ENCODE data around the gene SLC9A5. TPM values are rescaled to one million over a fixed set of nuclear protein-coding genes. Genes with fewer than 3 reads are reported as not detected.

Gene SLC9A5, protein sequence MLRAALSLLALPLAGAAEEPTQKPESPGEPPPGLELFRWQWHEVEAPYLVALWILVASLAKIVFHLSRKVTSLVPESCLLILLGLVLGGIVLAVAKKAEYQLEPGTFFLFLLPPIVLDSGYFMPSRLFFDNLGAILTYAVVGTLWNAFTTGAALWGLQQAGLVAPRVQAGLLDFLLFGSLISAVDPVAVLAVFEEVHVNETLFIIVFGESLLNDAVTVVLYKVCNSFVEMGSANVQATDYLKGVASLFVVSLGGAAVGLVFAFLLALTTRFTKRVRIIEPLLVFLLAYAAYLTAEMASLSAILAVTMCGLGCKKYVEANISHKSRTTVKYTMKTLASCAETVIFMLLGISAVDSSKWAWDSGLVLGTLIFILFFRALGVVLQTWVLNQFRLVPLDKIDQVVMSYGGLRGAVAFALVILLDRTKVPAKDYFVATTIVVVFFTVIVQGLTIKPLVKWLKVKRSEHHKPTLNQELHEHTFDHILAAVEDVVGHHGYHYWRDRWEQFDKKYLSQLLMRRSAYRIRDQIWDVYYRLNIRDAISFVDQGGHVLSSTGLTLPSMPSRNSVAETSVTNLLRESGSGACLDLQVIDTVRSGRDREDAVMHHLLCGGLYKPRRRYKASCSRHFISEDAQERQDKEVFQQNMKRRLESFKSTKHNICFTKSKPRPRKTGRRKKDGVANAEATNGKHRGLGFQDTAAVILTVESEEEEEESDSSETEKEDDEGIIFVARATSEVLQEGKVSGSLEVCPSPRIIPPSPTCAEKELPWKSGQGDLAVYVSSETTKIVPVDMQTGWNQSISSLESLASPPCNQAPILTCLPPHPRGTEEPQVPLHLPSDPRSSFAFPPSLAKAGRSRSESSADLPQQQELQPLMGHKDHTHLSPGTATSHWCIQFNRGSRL
- total RNA-seq: 0.63 TPM

DNA sequence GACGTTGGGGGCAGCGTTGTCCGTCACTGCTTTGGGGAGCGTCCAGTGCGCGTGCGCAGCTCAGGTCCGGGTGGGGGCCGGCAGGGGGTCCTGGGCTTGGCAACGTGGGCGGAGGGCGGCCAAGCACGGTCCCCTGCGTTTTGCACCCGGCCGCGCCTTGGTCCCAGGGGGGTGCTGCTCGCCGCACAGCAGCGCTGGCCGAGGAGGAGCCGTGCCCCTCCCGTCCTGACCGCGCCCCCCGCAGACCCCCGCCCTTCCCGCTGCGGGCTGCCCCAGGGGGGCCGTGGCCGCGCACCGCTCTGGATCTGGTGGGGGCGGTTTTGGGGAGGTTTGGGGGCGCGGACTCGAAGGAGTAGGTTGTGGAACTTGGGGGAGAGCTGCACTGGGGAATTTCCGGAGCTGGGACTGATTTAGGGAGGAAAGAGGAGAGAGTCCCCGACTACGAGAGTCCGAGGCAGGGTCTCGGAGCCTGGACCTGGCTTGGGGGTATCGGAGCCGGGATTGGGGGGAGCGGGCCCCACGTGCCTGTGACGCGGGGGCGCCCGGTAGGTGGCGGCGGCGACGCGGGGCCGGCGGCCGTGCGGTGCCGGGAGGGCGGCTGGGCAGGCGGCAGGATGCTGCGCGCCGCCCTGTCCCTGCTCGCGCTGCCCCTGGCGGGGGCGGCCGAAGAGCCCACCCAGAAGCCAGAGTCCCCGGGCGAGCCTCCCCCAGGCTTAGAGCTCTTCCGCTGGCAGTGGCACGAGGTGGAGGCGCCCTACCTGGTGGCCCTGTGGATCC is at the start of gene SLC9A5:
Gene SLC9A5, plus strand, starts transcription at position 579 of the 777 bp plus-strand sequence. Its CDS starts 36 bp downstream, at position 615.
- H3K4me3 ChIP-seq (ENCODE audit: low read length): peak within 1 kb of the TSS; percentile 68
- H3K27me3 ChIP-seq (ENCODE audit: insufficient read depth, low read length): peaks cover 21% of the 10 kb centered on the region
- no peaks in the 10 kb centered on the region for H3K9me3 ChIP-seq (ENCODE audit: low read depth, low read length)
- H3K4me1 ChIP-seq (ENCODE audit: insufficient read depth, low read length): peaks cover 55% of the 10 kb centered on the region

DNA sequence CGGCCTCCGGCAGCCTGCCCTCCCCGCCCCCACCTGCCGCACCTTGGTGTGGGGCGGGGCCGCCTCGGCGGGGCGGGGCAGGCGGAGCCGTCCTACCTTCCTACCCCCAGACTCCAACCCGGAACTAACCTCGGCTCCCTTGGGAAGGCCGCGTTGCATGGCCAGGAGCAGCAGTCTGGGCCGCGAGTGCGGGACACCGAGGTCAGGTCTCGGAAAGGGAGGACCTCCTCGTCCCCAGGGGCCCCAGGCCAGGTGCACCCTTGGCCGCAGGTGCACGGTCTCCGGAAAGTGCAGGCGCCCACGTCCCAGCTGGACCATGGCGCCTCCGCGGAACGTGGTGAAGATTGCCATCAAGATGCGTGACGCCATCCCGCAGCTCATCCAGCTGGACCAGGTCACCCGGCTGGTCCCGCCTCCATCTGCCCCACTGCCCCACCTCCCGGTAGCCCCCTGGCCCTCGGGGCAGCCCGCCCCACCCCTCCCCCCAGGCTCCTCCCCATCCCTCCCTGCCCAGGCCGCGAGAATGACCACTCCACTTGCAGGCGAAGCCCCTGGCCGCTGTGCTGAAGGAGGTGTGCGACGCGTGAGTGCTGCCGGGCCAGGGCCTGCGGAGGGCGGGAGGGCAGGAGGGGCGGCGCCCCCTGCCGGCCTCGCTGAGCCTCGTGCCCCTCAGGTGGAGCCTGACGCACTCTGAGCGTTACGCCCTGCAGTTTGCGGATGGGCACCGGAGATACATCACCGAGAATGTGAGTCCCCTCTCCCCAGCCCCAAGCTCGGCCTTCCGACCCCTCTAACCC is 49.6 kb upstream of the SLC9A5 start, which contains the start of gene ELMO3:
Gene ELMO3, plus strand, starts transcription at position 121 of the 797 bp plus-strand sequence. Its CDS starts 196 bp downstream, at position 317.
- Histone ChIP-seq H3K4me1 (ENCODE audit: insufficient read depth, low read length) (peaks cover 2% of the 10 kb centered on the region), H3K27me3 (ENCODE audit: insufficient read depth, low read length) (no peaks in the 10 kb centered on the region), H3K9me3 (ENCODE audit: low read depth, low read length) (no peaks in the 10 kb centered on the region), H3K4me3 (ENCODE audit: low read length) (no peak within 1 kb of the TSS)

DNA sequence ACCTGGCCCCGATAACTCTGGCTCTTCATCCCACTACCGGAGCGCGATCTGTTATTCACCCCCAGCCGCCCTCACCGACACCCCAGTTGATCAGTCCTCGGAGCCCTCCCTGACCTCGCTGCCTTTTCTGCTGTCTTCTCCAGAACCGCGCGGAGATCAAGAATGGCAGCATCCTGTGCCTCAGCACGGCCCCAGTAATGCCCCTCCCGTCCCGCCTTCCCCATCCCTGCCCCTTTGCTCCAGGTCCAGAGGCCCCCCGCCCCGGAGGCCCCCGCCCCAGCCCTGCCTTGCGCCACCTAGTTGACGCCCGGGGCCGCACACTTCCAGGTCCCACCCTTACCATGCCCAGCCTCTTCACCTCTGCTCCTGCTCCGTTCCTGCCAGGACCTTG is 49.0 kb upstream of the SLC9A5 start:
- Histone ChIP-seq H3K4me1 (ENCODE audit: insufficient read depth, low read length) (no peaks in the 10 kb centered on the region), H3K4me3 (ENCODE audit: low read length) (no peak overlapping the region), H3K27me3 (ENCODE audit: insufficient read depth, low read length) (no peaks in the 10 kb centered on the region), H3K9me3 (ENCODE audit: low read depth, low read length) (no peaks in the 10 kb centered on the region)

DNA sequence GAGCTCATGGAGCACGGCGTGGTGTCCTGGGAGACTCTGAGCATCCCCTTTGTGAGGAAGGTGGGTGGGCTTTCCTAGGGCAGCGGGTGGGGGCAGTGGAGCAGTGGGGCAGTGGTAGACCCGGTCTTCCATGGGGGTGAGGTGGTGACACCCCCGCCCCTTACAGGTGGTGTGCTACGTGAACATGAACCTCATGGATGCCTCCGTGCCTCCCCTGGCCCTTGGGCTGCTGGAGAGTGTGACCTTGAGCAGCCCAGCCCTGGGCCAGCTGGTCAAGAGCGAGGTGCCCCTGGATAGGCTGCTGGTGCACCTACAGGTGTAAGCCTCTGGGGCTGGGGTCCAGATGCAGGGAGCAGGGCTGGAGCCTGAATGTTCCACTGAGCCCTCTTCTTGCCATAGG is 48.3 kb upstream of the SLC9A5 start:
- H3K4me3 ChIP-seq (ENCODE audit: low read length): no peak overlapping the region
- no peaks in the 10 kb centered on the region for H3K9me3 ChIP-seq (ENCODE audit: low read depth, low read length)

DNA sequence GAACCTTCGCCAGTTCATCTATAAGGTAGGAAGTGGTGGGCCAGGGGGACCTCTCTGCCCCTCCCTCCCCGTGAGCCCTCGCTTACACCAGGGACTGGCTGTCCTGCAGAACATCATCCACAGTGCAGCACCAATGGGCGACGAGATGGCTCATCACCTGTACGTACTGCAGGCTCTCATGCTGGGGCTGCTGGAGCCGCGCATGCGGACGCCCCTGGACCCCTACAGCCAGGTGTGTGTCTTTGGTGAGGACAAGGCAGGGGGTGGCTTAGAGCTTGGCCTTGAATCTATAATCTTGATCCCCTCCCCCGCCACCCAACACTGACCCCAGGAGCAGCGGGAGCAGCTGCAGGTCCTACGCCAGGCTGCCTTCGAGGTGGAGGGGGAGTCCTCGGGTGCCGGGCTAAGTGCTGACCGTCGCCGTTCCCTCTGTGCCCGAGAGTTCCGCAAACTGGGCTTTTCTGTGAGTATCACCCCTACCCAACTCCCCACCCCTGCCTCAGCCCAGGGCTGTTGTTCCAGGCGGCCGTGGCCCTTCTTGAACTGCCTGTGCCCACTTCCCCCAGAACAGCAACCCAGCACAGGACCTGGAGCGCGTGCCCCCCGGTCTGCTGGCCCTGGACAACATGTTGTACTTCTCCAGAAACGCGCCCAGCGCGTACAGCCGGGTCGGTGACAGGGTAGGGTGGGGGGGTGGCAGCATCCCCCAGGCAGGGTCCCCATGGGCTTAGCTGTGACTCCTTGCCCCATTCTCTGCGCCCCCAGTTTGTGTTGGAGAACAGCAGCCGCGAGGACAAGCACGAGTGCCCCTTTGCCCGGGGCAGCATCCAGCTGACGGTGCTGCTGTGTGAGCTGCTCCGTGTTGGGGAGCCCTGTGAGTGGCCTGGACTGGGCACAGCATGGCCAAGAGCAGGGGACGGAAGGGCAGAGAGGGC is 47.1 kb upstream of the SLC9A5 start:
- Histone ChIP-seq H3K4me3 (ENCODE audit: low read length) (no peak overlapping the region), H3K27me3 (ENCODE audit: insufficient read depth, low read length) (no peaks in the 10 kb centered on the region), H3K4me1 (ENCODE audit: insufficient read depth, low read length) (no peaks in the 10 kb centered on the region), H3K9me3 (ENCODE audit: low read depth, low read length) (no peaks in the 10 kb centered on the region)

More for the DNA sequence above, 48.3 kb upstream of the SLC9A5 start:
- no peaks in the 10 kb centered on the region for H3K27me3 ChIP-seq (ENCODE audit: insufficient read depth, low read length)
- H3K4me1 ChIP-seq (ENCODE audit: insufficient read depth, low read length): no peaks in the 10 kb centered on the region

DNA sequence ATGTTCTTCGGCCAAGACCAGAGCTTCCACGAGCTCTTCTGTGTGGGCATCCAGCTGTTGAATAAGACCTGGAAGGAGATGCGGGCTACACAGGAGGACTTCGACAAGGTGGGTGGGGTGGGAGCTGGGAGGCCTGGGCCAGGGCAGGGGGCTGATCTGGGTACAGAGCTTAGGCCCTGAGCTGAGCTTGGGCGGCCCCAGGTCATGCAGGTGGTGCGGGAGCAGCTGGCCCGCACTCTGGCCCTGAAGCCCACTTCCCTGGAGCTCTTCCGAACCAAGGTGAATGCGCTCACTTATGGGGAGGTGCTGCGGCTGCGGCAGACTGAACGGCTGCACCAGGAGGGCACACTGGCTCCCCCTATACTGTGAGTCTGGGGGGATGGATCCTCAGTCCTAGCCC is 46.4 kb upstream of the SLC9A5 start:
- Histone ChIP-seq H3K9me3 (ENCODE audit: low read depth, low read length) (no peaks in the 10 kb centered on the region), H3K27me3 (ENCODE audit: insufficient read depth, low read length) (no peaks in the 10 kb centered on the region), H3K4me1 (ENCODE audit: insufficient read depth, low read length) (no peaks in the 10 kb centered on the region), H3K4me3 (ENCODE audit: low read length) (no peak overlapping the region)

DNA sequence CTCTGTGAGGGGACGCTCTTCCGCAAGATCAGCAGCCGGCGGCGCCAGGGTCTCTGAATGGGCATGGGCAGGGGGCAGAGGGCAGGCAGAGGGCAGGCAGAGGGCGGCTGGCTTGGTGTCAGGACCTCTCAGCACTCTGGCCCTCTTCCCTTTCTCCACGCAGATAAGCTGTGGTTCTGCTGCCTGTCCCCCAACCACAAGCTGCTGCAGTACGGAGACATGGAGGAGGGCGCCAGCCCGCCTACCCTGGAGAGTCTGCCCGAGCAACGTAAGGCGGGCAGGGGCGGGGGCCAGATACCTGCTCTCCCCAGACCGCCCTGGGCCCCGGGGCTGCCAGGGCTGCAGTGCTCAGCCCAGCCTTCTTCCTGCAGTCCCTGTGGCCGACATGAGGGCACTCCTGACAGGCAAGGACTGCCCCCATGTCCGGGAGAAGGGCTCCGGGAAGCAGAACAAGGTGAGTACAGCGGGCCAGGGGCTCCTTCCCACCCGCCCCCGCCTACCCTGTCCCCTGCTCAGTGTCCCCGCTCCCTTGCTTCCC is 45.8 kb upstream of the SLC9A5 start:
- no peak overlapping the region for H3K4me3 ChIP-seq (ENCODE audit: low read length)
- no peaks in the 10 kb centered on the region for H3K9me3 ChIP-seq (ENCODE audit: low read depth, low read length)
- H3K4me1 ChIP-seq (ENCODE audit: insufficient read depth, low read length): no peaks in the 10 kb centered on the region
- H3K27me3 ChIP-seq (ENCODE audit: insufficient read depth, low read length): no peaks in the 10 kb centered on the region

DNA sequence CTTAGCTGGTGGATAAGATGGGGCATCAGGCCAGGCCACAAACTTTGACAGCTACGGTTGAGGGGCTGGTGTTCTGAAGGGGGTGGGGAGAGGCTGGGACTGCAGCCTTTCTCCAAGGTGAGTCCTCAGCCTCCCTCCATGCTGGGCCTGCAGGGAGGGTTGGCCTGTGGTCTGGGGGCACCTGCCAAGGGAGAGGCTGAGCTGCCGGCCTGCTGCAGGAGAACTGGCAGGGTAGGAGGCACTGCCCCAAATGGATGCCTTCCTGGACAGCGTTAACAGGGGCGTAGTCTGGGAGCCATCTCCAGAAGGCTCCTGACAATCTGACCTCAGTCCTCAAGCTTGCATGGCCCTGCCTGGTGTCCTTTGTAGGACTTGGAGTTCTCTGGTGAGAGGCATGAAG is 44.7 kb upstream of the SLC9A5 start:
- Histone ChIP-seq H3K9me3 (ENCODE audit: low read depth, low read length) (no peaks in the 10 kb centered on the region), H3K4me1 (ENCODE audit: insufficient read depth, low read length) (no peaks in the 10 kb centered on the region), H3K27me3 (ENCODE audit: insufficient read depth, low read length) (no peaks in the 10 kb centered on the region), H3K4me3 (ENCODE audit: low read length) (no peak overlapping the region)

DNA sequence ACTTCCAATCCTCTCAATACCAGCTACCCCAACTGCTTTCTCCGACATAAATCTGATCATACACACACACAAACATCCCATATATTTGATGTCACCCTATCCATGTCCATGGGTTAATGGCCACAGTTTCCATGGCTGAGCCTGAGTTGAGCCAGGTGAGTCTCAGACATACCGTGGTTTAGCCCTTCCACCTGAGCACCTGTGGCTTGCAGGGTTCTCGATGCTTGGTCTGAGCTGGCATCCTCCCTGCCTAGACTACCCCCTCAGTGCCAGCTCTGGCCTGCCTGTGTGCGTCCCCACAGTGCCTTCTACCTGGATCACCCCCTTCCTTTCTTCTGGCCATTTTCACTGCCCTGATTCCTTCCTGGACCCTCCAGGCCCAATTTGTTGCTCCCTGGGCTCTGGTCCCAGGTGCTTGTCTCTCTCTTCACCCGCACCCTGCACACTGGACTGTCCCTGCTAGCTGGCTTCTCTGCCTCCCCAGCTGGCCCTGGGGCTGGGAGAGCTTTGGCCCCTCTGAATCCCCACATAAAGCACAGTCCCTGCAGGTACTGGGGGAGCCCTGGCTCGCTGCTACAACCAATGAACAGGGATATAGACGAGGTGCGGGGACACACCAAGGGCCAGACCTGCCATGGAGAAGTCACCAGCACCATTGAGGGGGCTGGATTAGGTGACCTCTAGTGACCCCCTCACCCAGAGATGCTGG is 42.5 kb upstream of the SLC9A5 start:
- H3K27me3 ChIP-seq (ENCODE audit: insufficient read depth, low read length): no peaks in the 10 kb centered on the region
- no peaks in the 10 kb centered on the region for H3K4me1 ChIP-seq (ENCODE audit: insufficient read depth, low read length)
- H3K4me3 ChIP-seq (ENCODE audit: low read length): no peak overlapping the region
- no peaks in the 10 kb centered on the region for H3K9me3 ChIP-seq (ENCODE audit: low read depth, low read length)

DNA sequence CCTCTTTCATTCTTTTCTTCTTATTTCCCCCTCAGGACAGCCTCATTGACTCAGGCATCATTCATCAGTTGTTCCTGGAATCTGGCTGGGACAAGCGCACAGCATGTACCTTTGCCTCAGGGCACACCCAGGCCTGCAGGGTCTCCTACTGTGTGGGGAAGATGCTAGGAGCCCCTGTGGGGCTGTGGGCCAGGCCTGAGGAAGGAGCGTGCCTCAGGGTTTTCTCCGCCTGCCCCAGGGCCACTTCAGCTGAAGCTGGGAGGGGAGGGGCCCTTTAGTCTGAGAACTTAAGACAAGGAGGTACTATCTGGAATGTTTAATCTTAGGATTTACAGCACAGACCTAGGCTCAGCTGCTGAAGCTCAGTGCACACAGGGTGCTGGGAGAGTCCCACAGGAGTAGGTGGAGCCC is 41.9 kb upstream of the SLC9A5 start:
- Histone ChIP-seq H3K27me3 (ENCODE audit: insufficient read depth, low read length) (no peaks in the 10 kb centered on the region), H3K4me1 (ENCODE audit: insufficient read depth, low read length) (no peaks in the 10 kb centered on the region), H3K4me3 (ENCODE audit: low read length) (no peak overlapping the region), H3K9me3 (ENCODE audit: low read depth, low read length) (no peaks in the 10 kb centered on the region)

DNA sequence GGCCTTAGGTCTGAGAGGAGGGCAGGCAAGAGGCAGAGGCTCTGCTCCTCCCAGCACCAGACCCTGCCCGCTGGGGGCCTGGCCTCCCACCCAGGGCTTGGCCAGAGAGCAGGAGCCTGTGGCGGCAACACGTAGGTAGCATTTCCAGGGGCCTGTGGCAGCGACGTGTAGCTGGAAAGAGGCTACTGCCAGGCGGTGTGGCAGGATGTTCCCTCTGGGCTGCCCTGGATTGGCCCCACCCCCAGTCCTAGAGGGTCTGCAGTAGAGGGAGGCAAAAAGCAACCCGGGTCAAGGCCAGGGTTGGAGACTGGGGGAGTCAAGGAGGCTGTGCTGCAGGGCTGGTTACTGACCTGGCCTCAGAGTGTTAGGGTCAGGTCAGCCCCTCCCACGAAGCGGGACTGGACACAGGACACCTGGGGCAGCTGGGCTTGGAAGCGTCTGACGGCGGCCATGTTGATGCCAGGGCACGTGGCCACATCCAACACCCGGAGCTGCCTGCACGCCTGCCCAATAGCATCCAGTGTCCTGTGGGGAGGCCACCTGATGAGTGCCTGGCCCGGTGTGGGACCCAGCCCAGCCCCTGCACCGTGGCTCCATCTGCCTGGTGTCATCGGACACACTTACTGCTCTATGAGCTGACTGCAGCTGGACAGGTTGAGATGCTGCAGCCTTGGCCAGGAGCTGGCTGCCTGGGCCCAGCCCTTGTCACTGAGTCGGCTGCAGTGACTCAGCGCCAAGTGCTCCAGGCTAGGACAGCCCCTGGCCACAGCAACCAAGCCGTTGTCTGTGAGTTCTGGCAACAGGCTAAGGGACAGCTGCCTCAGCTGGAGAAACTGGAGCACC is 41.3 kb upstream of the SLC9A5 start:
- no peaks in the 10 kb centered on the region for H3K9me3 ChIP-seq (ENCODE audit: low read depth, low read length)
- no peaks in the 10 kb centered on the region for H3K4me1 ChIP-seq (ENCODE audit: insufficient read depth, low read length)
- no peaks in the 10 kb centered on the region for H3K27me3 ChIP-seq (ENCODE audit: insufficient read depth, low read length)
- no peak overlapping the region for H3K4me3 ChIP-seq (ENCODE audit: low read length)

Measured in mononuclear cell (primary cell).